CD4-positive, alpha-beta T cell treated with Interleukin-6 at 100 ng/mL for 8 hours (primary cell): Measurements from ENCODE around the gene AHI1.
"Not testable (repeated sequence)": the region's sequence is repeated elsewhere in the genome, so short reads cannot be mapped to it uniquely, and the experiment has no call there.

ENCODE experiments used
- DNase-seq: peaks from one replicate; pipeline ENCODE4 v3.0.0-alpha.2; 2020; ENCODE audit warnings: mixed read lengths, low spot score

The AHI1 gene

DNA sequence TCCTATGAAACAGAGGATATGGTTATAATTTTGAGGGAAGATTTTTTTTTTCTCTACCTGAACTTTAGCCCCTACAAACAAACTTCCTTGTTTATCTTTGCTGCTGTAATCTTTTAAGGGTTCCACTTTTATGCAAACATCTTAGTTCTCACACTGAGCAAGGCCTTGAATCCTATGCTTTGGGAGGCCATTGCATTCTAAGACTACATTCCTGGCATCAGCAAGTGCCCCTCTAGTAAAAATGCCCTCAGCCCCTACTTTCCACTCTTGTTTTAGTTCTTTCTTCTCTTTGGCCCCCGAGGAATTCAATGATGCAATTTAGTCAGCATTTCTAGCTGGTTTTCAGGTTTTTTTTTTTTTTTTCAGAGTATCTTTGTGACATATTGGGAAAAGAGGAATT, 8.1 kb upstream of the AHI1 start:
- DNase-seq: no peak

DNA sequence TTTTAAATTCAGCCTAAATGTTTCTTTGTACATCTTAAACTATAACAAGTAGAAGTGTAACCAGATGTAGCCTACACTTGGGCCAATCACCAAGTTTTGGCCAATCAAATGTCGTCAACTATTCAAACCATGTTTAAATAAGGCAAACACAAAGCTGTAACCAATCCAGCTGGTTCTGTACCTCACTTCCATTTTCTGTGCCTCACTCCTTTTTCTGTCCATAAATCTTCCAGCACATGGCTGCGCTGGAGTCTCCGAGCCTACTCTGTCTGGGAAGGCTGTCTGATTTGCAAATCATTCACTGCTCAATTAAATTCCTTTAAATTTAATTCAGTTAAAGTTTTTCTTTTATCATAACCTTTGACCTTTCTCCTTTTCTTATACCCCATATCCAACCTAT, 7.7 kb upstream of the AHI1 start:
- DNase-seq: no peak

DNA sequence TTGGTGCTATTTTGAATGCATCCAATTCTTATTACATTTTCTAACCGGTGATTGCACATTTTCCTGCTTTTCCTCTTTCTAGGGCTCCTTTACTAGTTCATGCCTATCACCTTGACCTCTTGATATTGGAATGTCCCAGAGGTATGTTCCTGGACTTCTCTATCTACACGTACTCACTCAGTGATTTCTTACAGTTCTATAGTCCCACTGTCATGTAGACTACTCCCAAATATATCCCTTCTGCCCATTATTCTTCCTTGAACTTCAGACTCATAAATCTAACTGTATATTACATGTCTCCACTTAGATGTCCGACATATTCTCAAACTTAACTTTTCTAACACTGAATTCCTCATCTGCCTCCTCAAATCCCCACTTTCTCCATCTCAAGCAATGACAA, 7.2 kb upstream of the AHI1 start:
- DNase-seq: no peak

DNA sequence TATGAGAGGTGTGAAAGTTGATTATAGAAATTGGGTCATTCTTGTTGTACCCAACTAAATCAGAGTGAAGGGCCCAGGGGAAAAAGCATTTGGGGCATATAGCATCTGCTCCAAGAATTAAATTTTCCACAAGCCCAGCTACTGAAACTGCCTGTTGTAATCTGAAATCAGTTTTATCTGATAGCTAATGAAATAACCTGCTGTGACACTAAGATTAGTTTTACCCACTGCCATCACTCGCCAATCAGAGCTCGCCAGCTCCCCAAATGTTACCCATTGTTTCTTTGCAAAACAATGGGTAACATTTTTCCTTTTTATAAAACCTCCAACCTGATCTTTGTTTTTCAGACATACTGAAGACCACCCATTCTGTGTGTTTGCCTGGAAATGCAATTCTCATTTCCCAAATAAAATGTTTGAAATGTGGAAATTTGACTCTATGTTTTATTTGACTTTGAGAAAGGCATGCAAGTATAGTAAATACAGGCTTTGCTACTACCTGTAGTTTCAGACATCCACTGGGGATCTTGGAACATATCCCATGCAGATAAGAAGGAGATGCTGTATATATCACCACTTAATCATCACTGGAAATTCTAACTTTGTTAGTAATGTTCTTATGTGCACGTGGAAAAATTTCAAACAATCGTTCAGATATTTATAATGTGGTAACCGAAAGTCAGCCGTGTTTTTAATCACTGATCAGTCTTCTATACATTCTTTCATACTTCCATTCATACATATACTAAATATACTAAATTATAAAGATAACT, 6.3 kb upstream of the AHI1 start:
- no peak for DNase-seq

DNA sequence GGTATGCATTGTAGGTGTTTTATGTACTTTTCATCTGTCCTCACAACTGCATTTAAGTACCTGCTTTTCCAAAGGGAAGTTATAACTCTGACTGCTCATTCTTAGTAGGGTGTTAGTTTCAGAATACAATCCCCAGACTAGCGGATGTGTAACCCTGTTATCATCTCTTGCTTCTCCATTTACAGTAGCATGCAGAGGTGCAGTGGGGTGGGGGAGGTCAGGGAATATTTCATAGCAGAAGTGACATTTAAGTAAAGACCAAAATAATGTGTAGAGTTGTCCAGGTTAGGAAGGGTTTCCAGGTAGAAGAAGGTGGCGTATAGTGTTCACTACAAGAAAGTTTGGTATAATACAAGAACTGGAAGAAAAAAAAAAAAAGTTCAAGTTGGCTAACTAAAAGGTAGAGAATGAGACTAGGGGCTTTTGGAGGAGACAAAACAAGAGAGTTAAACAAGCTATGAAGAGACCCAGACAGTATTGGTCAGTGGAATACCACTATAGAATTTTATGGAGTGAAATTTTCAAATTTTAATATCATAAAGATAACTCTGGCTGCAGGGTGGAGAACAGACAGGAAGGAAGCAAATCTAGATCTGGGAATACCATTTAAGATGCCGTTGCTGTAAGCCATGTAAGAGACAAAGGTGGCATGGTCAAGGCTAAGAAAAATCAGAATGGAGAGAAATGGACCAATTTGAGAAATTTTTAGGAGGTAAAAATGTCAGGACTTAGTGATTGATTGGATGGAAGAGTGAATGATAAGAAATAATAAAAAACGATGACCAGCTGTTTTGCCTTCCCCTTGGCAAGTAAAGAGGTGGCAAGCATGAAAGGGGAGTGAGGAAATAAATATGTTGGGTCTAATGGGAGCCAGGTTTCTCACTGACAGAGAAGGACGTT, 2.2 kb upstream of the AHI1 start:
- no peak for DNase-seq

DNA sequence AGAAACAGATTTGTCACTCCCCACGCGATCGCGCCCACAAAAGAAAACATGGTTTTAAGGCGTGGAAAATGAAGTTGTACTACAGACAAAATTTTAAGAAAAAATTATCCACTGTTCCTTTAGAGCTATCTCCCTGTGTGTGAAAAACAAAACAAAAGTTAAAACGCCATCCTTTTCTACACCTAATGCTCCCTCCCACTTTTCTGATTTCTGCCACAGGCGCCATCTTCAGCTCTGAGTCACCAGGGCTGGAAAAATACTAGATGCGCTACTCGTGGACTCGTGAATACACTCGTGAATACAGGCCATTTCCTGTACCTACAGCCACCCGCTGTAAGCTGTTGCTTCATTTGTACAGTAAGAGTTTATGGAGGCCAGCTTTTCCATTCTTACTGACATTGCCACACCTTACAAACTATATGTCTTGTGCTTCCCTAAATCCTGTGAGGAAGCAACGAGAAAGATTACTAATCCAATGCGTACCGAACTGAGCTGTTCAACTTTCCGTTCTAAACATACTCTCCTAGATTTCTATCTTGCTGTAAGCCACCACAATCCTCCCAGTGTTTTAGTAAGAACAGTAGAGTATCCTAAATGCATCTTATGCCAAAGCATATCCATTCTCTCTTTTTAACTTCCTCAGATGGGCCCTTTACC, 773 bp upstream of the AHI1 start:
- DNase-seq: peak; percentile 65

DNA sequence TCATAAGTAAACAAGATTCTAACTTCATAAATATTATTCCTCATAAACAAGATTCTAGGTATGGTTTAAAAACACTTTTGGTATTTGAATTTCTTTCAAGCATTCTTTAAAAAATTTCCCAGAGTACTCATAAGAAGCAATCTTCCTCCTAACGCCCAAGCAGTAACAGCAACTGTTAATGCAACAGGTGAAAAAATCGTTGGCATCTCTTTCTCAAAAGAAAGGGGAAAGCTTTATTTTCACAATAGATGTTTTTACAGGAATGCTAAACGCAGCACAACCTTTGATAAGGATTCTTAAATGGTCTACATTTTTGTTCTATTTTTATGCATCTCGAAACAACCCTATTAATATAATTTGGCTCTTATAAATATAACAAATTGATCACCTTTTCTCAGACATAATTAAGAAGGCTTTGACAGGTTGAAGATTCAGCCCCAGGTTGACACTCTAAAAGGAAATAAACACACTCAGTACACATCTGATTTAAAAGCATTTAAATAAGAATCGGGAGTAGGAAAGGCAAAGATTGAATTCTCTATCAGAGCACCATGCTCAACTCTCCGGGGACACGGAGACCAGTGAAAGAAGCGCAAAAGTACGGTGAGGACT, 634 bp downstream of the AHI1 start:
- DNase-seq: no peak

DNA sequence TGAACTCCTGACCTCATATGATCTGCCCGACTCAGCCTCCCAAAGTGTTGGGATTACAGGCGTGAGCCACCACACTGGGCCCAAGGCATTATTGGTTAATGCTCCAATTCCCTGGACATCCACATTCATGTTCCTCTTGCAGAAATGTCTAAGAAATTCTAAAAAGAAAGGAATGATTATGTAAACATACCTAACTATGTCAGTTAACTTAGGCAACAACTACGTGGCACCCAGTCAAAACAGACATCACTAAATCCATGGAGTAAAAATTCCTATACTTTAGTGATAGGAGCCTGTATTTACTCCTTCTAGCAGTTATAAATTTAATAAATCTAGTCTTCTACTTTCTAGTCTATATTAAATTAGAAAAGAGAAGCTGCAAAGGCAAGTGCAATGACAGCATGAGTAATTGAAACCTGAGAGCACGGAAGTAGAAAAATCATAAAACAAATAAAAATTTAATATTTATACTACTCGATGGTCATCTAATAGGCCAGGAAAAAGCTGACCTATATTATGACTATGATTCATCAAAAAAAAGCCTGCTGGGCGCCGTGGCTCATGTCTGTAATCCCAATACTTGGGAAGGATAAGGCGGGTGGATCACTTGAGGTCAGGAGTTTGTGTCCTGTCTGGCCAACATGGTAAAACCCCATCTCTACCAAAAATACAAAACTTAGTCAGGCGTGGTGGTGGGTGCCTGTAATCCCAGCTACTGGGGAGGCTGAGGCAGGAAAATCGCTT, 4.2 kb downstream of the AHI1 start:
- no peak for DNase-seq

DNA sequence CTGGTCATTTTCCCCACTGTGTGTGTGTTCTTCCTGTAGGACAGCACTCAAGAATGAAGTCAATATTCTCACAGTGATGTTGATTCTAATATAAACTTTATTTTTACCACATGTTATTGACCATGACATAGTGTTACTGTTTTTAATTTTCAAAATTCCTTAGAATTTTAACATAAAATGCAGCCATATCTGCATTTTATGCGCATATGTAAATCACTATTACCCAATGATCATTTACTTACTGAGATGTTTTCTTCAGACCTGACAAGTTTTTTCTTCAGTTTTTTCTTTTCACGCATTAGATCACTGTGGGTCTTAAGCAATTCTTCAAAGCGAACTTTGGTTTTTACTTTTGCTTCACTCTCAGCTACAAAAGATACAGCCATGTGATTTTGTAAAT, 7.2 kb downstream of the AHI1 start:
- DNase-seq: no peak

DNA sequence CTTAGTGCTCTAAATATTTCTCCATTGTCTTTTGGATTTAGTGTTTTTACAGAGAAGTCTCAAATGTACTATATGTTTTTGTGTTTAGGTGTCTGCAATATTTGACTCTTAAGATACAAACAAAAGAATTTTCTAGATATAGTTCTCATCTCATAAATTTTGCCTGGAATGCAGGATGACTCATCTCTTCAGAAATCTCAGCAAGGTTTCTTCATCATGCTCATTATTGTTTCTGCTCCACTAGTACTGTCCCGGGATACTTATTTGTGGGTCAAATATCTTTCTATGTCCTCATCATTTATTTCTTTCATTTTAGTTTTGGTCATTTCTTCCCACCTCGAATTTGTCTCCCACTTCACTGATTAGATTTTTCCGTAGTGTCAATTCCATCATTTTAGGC, 9.5 kb downstream of the AHI1 start:
- no peak for DNase-seq

DNA sequence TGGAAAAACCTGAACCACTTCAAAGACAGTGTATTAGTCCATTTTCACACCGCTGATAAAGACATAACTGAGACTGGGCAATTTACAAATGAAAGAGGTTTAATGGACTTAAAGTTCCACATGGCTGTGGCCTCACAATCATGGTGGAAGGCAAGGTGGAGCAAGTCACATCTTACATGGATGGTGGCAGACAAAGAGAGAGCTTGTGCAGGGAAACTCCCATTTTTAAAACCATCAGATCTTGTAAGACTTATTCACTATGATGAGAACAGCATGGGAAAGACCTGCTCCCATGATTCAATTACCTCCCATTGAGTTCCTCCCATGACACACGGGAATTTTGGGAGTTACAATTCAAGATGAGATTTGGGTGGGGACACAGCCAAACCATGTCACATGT, 13.6 kb downstream of the AHI1 start:
- not testable (repeated sequence) for DNase-seq

DNA sequence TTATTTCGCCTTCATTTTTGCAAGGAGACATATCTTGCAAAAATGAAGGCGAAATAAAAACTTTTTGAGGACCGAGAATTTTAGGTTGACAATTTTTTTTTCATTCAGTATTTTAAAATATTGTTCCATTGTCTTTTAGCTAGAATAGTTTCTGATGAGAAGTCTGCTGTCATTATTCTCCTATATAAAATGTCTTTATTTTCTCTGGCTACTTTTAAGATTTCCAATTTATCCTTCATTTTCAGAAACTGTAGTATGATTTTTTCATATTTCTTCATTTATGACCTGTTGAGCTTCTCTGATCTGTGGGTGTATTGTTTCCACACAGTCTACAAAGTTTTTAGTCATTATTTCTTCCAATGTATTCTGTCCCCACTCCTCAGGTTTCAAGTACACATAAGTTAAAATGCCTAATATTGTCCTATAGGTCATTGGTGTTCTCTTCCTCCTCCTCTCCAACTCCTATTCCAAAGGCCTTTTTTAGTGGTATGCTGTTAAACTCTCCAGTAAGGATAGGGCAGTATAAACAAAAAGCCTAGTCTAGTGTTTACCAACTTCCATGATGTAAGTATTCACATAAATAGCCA, 15.7 kb downstream of the AHI1 start:
- no peak for DNase-seq

DNA sequence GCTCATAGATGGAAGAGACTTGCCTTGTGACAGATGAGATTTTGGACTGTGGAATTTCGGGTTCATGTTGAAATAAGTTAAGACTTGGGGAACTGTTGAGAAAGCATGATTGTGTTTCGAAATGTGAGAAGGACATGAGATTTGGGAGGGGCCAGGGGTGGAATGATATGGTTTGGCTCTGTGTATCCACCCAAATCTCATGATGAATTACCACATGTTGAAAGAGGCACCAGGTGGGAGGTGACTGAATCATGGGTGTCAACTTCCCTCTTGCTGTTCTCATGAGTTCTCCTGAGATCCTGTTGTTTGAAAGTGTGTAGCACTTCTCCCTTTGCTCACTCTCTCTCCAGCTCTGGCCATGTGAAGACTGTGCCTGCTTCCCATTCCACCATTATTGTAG, 17.9 kb downstream of the AHI1 start:
- no peak for DNase-seq

DNA sequence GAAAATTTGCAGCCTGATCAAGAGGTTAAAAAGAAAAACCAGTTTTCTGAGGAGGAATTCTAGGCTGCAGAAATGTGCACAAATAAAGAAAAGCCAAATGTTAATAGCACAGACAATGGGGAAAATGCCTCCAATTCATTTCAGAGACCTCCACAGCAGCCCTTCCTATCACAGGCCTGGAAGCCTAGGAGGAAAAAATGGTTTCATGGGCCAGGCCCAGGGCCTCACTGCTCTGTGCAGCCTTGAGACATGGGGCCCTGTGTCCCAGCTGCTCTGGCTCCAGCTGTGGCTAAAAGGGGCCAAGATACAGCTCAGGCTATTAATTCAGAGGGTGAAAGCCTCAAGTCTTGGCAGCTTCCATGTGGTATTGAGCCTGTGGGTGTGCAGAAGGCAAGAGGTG, 18.9 kb downstream of the AHI1 start:
- no peak for DNase-seq

DNA sequence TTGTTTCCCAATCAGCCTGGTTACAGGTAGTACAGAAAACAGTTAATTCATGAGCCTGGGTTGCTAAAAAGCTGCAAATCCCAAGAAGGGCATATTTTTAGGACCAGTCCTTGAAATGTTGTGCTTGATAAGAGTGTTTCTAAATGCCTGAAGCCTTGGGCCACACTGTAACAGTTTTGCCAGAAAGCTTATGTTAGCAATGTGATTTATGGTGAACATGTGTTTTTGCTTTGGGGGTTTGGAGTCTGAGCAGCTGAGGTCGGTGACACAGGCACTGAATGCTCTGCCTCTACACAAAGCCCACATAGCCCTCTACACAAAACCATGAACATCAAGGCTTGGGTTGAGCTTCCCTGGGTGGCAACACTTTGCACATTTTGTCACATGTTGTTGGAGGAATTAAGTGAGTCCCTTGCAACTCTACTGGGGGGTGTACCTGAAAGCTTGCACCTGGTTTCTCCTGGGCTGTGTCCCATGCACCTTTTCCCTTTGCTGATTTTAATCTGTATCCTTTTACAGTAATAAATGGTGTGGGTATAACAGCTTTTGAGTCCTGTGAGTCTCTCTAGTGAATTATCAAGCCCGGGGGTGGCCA, 22.2 kb downstream of the AHI1 start:
- no peak for DNase-seq

DNA sequence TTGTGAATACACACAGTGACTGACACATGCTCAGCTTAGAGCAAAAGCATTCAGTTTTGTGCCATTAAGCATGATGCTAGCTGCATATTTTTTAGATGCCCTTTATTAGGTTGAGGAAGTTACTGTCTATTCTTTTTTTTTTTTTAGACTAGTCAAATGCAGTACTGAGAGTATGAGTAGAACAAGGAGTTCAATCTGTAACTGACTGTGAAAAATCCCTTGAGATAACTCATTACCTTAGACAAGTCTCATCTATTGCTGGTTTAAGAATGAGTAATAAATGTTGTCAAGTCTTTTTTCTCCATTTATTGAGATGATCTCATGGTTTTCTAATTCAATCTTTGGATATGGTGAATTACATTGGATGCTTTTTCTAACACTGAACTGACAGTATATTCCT, 23.2 kb downstream of the AHI1 start:
- no peak for DNase-seq

DNA sequence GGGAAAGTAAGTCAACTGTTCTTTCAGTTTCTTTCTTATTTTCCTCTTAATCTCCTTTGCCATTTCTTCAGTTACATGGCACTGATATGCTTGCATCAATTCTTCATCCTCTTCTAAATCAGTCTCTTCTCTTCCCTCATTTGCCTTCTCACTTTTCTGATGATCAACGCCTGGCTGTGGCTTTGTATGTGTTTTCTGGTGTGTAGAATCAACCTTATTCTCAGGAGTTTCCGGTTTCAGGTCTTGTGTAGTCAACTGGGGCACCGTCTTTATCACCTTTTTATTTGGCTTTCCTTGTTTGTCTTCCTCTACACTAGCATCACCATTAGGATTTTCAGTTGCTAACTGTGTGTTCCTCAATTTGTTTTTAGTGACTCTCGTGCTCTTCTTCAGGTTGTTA, 31.6 kb downstream of the AHI1 start:
- no peak for DNase-seq

DNA sequence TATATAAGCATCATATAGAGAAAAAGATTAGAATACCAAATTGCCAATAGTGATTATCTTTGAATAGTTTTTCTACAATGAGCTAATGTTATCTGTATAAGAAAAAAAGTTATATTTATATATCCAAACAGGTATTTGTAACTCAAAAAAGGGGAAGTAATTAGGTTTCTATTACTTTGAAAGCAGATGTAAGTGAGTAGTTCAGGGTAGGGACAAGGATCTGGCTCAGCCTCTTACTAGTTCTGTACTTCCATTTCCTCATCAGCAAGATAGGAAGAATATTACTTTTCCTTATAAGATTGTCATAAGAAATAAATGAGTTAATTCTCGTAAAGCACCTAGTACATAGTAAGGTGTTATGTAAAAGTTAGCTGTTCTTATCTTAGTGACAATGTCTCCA, 32.2 kb downstream of the AHI1 start:
- DNase-seq: no peak

DNA sequence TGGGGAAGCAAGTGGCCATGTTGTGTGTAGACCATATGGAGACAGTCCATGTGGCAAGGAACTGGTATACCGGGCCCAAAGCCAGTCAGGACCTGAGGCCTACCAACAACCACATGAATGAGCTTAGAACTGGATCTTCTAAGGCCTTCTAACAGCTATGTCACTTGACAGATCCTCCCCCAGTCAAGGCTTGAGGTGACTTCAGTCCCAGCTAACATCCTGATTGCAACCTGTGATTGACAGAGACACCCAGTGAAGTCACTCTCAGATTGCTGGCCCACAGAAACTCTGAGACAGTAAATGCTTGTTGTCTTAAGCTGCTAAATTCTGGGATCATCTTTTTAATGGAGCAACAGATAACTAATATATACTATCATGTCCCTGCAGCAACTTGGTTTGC, 32.9 kb downstream of the AHI1 start:
- no peak for DNase-seq

DNA sequence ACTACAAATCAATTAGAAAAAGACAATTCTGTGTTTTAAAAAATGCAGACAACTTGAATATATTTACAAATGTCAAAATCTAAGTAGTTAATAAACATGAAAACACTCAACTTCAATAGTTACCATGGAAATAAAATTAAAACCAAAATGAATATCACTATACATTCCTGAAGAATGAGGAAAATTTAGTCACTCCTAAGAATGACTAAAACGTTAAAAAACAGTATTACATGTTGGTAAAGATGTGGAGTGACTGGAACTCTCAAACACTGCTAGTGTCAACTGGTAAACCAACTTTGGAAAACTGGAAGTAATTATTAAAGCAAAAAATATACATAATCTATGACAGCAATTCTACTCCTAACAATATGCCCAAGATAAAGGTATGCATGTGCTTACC, 36.3 kb downstream of the AHI1 start:
- no peak for DNase-seq

DNA sequence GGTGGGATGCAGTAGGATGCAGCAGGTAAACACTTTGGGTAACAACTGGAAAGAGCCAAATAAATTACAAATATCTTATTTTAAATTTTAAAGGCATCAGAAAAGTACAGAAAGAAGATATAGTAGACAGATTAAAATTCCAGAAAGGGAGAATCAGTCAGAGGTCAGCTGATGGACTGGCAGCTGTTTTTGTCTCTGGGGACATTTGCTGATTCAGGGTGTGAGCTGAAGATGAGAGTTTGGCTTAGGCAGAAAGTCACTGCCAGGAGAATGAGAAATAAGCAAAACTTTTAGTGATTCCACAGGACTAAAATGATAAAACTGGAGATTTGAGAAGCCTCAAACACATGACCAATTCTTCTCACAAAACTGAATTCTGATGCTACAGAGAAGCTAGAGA, 39.5 kb downstream of the AHI1 start:
- no peak for DNase-seq
